HG03064 (cell line): ENCODE measurements around the gene VBP1.
A peak's percentile ranks its signal among the peaks of the same experiment; 100 is the strongest.
"Not testable (repeated sequence)": the region's sequence is repeated elsewhere in the genome, so short reads cannot be mapped to it uniquely, and the experiment has no call there.

ENCODE experiments used
- ATAC-seq: cut with Tn5 transposase; IDR thresholded peaks from one replicate; pipeline ENCODE4 v1.9.1; 2021; ENCODE audit warnings: low read depth; ENCODE audit not compliant: unreplicated experiment

The VBP1 gene, protein sequence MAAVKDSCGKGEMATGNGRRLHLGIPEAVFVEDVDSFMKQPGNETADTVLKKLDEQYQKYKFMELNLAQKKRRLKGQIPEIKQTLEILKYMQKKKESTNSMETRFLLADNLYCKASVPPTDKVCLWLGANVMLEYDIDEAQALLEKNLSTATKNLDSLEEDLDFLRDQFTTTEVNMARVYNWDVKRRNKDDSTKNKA

GRCh38 chrX:155216179-155216939 is at the start of gene VBP1:
TSS of gene VBP1 (plus strand) at chrX:155216460. CDS start at chrX:155216483, 23 bp downstream.
- ATAC-seq: peak; percentile 88

DNA sequence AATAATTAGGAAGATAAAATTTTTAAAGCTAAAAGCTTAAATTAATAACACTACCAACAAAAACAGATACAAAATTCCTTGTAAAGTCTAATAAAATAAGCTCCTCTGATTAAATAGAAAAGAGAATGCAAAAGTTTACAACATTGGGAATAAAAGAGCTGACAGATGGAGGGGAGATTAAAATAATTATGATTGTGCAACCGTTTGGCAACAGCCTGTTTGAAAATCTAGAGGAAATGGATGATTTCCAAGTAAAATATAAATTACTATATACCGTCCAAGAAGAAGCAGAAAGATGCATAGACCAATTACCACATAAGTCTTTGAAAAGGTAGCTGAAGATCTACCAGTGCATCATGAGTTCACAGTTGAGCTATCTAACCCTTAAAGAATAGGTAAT is 46.4 kb upstream of the VBP1 start:
- ATAC-seq: no peak

GRCh38 chrX:155179346-155179997 is 36.8 kb upstream of the VBP1 start:
- no peak for ATAC-seq

DNA sequence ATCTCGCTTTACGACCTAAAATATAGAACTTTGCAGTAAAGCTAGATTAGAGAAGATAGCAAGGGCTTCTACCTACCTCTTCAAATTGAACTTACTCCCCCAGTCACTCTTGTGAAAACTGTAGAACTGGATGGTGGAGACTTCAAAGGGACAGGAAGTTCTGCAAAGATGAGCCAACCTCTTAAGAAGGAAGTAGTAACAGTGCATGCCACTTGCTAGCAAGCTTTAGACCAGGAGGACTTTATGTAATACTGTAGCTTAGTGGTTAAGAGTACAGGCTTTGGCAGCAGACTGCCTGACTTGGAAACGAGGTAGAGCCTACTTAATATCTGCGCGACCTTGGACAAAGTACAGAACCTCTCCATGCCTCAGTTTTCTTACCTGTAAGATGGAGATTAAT is 27.5 kb upstream of the VBP1 start:
- ATAC-seq: no peak

DNA sequence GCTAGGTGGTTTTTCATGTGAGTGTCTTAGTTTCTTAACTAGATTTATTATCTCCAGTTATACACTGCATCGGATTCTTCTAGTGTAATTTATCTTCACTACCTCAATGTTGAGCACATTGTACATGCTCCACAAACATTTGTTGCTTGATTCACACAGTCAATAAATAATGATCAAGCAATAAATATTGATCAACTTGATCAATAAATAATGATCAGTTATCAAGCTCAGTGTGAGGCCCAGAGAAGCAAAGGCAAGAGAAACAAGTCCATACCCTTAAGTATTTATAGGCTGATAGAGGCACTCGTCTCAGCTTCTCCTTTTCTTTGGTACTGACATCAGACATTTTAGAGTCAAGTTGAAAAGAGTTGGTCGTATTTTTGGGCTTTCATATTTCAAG is 5.1 kb upstream of the VBP1 start:
- ATAC-seq: no peak

DNA sequence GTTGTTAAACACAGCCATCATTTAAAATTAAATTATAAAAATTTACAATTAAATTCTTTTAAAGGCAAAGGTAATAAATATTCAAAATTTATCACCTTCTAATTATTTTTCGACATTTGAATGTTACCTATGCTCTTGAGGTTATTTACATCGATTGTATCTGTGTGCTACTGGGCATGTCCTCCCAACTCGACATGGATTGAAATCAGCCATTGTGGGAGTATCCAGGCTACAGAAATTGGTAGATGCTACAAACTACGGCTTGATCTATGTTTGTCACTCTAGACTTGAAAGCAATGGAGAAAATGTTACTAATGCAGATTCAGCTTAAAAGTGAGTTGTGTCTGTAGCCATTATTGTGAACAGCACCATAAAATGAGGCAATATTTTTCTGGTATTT is 2.5 kb upstream of the VBP1 start:
- ATAC-seq: no peak

DNA sequence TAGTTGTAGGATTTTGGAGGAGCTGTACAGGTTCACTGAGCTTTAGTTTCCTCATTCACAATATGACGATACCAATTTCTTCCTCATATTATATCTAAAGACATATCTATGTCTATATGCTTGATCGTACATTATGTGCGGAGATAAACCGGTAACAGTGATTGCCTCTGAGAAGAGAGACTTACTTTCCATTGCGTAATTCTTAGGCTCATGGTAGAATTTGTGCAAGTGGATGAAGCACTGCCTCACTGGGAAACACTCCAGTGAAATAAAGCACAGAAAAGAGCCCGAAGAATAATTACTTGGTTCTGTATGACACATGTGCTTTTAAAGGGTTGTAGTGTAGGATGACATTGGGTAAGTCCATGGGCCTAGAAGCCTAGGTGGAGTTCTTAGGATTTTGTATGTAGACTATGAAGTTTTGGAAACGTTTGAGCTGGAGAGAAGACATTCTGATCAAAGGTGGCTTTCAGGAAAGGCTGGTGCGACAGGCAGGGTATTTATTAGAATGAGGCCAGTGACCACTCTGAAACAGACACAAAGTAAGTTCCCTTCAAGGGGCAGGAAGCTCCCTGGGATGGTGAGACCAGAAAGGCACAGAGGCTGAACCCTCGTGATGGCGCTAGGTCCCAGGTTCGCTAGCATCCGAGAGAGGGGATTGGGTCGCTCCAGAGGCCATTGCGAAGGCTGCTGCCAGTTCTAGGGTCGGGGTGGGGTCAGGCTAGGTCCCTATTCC is 649 bp upstream of the VBP1 start:
- ATAC-seq: peak; percentile 35

GRCh38 chrX:155216940-155217440 is 730 bp downstream of the VBP1 start:
- ATAC-seq: no peak

GRCh38 chrX:155218777-155219176 is 2.5 kb downstream of the VBP1 start:
- no peak for ATAC-seq

DNA sequence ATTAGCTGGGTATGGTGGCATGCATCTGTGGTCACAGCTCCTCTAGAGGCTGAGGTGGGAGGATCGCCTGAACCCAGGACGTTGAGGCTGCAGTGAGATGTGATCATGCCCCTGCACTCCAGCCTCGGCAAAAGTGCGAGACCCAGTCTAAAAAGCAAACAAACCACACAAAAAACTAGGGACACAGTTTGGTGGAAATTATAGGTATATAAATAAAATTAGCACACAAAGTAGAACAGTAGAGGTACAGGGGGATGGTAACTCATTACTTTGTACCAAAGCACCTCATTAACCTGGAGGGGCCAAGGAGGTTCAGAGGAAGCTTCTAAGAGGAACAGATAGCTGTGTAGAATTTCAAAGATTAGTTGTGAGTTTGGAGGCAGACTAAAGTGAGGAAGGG is 5.1 kb downstream of the VBP1 start:
- no peak for ATAC-seq

- ATAC-seq: not testable (repeated sequence)
Measured at GRCh38 chrX:155223746-155224145, 7.5 kb downstream of the VBP1 start.

DNA sequence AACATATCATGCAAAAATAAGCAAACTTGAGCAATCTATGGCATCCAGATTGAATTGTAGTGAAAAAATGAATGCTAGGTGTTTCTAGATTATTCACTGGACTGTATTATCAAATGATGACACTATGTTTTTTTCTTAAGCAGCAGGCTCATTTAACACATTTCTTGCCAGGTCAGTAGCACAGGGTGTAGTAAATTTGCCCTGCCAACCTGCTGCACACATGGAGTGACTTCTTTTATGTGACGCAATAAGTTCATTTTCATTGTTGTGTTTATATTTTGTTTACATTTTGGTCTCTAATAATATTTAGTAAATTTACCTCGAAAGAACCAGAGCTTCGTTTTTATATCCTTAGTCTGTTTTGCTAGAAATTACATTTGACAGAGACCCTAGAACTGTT is 9.5 kb downstream of the VBP1 start:
- ATAC-seq: no peak

DNA sequence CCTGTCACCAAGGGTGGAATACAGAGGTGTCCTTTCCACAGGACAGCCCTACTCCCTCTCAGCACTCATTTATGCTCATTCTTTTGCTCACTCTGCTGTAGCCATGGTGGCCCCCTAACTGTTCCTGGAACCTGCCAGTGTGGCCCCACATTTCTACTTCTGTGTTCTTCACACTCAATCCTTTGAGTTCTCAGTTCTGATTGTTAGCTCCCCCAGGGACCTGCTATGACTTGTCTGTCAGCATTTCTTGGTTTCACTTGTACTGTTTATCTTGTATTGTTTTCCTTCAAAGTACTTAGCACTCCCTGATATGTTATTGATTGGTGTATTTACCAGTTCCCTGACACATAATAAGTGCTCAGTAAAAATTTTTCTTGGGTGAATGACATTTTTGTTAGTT is 14.9 kb downstream of the VBP1 start:
- peak; percentile 90 for ATAC-seq

- ATAC-seq: no peak
Measured at GRCh38 chrX:155235891-155236290, 19.6 kb downstream of the VBP1 start.

GRCh38 chrX:155237719-155238118 is 21.5 kb downstream of the VBP1 start:
- no peak for ATAC-seq

DNA sequence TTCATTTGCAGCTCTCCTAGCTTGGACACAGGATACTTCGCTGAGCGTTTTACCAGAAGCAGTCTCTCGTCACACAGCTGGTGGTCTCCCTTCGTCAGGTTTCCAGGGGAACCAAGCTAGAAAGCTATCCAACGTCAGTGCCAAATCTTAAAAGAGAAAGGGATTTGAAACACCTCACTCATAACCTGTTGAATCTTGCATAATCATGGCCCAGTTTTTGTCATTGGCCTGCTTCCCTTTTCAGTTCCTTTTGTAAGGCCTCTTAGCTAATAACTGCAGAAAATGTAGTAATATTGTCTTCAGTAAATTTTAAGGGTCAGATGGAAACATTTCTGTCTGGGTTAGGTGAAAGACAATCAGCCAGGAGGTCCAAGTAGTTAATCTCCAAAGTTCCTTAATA is 26.0 kb downstream of the VBP1 start:
- no peak for ATAC-seq

DNA sequence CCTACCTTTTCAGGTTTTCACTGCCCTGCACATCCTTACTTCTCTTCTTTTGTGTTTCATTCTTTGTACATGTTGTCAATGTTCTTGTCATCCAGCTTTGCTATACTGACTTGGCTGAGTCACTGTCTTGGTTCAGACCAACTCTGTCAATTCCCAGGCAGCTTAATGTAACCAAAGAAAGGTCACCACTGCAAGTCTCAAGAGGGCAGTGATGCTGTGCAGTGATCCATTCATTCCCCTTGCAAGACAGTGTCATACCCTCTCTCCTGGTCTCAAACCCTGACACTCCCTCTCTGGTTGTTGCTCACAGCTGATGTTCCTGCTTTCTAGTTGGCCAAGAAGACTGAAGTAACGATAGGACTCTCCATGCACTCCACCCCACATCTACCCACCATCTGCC is 30.5 kb downstream of the VBP1 start:
- no peak for ATAC-seq

DNA sequence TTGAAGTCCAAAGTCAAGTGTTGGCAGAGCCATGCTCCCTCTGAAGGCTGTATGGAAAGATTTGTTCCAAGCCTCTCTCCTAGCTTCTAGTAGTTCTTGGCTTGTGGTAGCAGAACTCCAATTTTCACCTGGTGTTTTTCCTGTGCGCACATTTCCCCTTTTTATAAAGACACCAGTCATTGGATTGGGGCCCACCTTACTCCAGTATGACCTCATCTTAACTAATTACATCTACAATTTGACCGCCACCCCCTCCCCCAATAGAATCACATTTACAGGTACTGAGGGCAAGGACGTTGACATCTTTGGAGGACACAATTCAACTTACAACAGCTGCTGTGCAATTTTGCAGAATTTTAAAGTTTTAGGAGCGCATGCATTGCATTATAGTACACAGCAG is 31.2 kb downstream of the VBP1 start:
- ATAC-seq: no peak

DNA sequence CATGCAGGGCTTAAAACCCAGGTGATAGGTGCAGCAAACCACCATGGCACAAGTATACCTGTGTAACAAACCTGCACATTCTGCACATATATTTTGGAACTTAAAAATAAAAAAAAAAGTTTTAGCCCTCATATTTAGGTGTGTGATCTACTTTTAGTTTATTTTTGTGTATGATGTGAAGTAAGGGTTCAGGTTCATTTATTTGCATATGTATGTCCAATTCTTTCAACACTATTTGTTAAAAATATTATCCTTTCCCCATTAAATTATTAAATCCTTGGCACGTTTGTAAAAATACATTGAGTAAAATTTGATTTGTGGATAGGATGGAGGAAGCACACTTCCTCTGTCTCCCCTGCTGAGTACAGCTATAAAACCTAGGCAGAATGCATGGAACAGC is 35.1 kb downstream of the VBP1 start:
- ATAC-seq: no peak

DNA sequence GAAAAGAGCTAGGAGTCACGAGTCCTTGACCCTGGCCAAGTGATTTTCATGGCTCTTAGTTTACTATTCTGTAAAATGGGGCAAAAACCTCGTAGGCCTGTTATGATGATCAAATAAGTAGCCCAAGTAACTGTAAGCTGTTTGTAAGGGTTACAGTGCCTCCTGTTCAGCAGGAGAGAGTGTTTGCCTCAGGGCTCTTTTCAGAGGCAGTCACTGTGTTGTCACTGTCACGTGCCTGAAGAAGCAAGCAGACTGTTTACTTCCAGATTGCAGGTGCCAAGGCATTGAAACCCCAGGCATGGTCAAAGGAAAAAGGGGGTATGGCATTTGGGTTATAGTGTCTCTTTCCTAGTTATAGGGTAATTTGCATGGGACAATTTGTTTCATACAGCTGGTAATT is 43.5 kb downstream of the VBP1 start:
- no peak for ATAC-seq
